BJ (cell line): ENCODE data around the gene CDCP1. TPM values are rescaled to one million over a fixed set of nuclear protein-coding genes. Genes with fewer than 3 reads are reported as not detected.

Experiments used
- CTCF ChIA-PET: fragments of 350-600 bp; formaldehyde crosslinking; extraction: SDS; loops from one replicate; lab custom pipeline; 2021; ENCODE audit warnings: antibody characterized with exemption, inconsistent platforms; lab: Yijun Ruan, JAX
- POLR2A ChIA-PET: fragments of 300-600 bp; sonication (Branson Sonifier 250); formaldehyde crosslinking; extraction: SDS; loops from one replicate; lab custom pipeline; 2021; ENCODE audit warnings: antibody characterized with exemption; lab: Charles Lee
- DNase-seq: peaks from one replicate; pipeline ENCODE4 v3.0.0-alpha.2; 2011; ENCODE audit warnings: low read depth
- H3K27me3 ChIP-seq: 2 replicates; pipeline ENCODE4 v1.6.0; 2011; ENCODE audit warnings: low read length; ENCODE audit not compliant: control insufficient read depth, insufficient read depth
- H3K36me3 ChIP-seq: 2 replicates; pipeline ENCODE4 v1.5.1; 2011; ENCODE audit warnings: low read length; ENCODE audit not compliant: control insufficient read depth, insufficient read depth
- H3K4me3 ChIP-seq: 2 replicates; pipeline ENCODE4 v1.5.1; 2011; ENCODE audit warnings: low read depth, mild to moderate bottlenecking, control low read depth, low read length
- CTCF ChIP-seq: IDR thresholded peaks from 2 replicates; pipeline ENCODE4 v1.5.1; 2011; ENCODE audit warnings: low read depth, mild to moderate bottlenecking, control low read depth, inconsistent platforms, low read length, moderate library complexity; ENCODE audit not compliant: insufficient read depth
- polyA plus RNA-seq: library from polyadenylated mRNA; depleted of rRNA; stranded (reverse); fragments of >200 nt; gene quantifications from 2 replicates; pipeline ENCODE4 v1.2.3, GENCODE V29; 2011

Gene CDCP1
- polyA plus RNA-seq, 1 experiment = 1.3 TPM

GRCh38 chr3:45135959-45136358, 10.2 kb downstream of the CDCP1 start:
- no peak for DNase-seq
- no peaks in the 10 kb centered on the region for H3K27me3 ChIP-seq
- no peak for TF ChIP-seq CTCF
- CTCF ChIA-PET = interaction anchor here (0.6 to 2.1 kb wide), 6 partner anchors 31 to 95 kb away, joined by 3 to 11 read pairs (median 4); no protein-coding TSS in a partner anchor
- POLR2A ChIA-PET = no interaction called here
- H3K4me3 ChIP-seq = no peak overlapping the region
- H3K36me3 ChIP-seq = no peaks in the 10 kb centered on the region

- Histone ChIP-seq H3K27me3 (no peaks in the 10 kb centered on the region), H3K36me3 (no peaks in the 10 kb centered on the region), H3K4me3 (no peak overlapping the region)
- ChIA-PET CTCF (interaction anchor here (0.9 to 2.1 kb wide), 6 partner anchors 12 to 94 kb away, joined by 3 to 11 read pairs (median 4); no protein-coding TSS in a partner anchor), POLR2A (no interaction called here)
- no peak for DNase-seq
- TF ChIP-seq CTCF = no peak
Measured at GRCh38 chr3:45134758-45135521, 11.2 kb downstream of the CDCP1 start.

- H3K36me3 ChIP-seq = no peaks in the 10 kb centered on the region
- no peak for TF ChIP-seq CTCF
- no peaks in the 10 kb centered on the region for H3K27me3 ChIP-seq
- ChIA-PET CTCF (interaction anchor here (1.1 to 1.6 kb wide), 4 partner anchors 13 to 92 kb away, joined by 3 to 5 read pairs (median 4); no protein-coding TSS in a partner anchor), POLR2A (interaction anchor here (0.6 kb wide), 1 partner anchor 72 kb away, joined by 3 read pairs; no protein-coding TSS in a partner anchor)
- no peak for DNase-seq
- H3K4me3 ChIP-seq = no peak overlapping the region
Measured at GRCh38 chr3:45132568-45133211, 13.5 kb downstream of the CDCP1 start.

- Histone ChIP-seq H3K4me3 (no peak overlapping the region), H3K27me3 (no peaks in the 10 kb centered on the region), H3K36me3 (no peaks in the 10 kb centered on the region)
- no peak for TF ChIP-seq CTCF
- DNase-seq = no peak
- CTCF ChIA-PET = interaction anchor here (1.3 kb wide), 1 partner anchor 79 kb away, joined by 3 read pairs; no protein-coding TSS in a partner anchor
- POLR2A ChIA-PET = no interaction called here
Measured at GRCh38 chr3:45131201-45131600, 15.0 kb downstream of the CDCP1 start.

GRCh38 chr3:45130476-45130875, 15.7 kb downstream of the CDCP1 start:
- CTCF ChIA-PET = interaction anchor here (1.1 kb wide), 1 partner anchor 19 kb away, joined by 5 read pairs; no protein-coding TSS in a partner anchor
- no peak for TF ChIP-seq CTCF
- POLR2A ChIA-PET = no interaction called here

More at GRCh38 chr3:45130476-45130875, 15.7 kb downstream of the CDCP1 start:
- Histone ChIP-seq H3K27me3 (no peaks in the 10 kb centered on the region), H3K36me3 (no peaks in the 10 kb centered on the region), H3K4me3 (no peak overlapping the region)
- DNase-seq = no peak
